GM21737 (cell line): Measurements from ENCODE around the gene FN3KRP.

ENCODE experiments used
- ATAC-seq: cut with Tn5 transposase; IDR thresholded peaks from one replicate; pipeline ENCODE4 v1.9.1; 2021; ENCODE audit warnings: mild to moderate bottlenecking, moderate library complexity; ENCODE audit not compliant: unreplicated experiment

FN3KRP gene, protein sequence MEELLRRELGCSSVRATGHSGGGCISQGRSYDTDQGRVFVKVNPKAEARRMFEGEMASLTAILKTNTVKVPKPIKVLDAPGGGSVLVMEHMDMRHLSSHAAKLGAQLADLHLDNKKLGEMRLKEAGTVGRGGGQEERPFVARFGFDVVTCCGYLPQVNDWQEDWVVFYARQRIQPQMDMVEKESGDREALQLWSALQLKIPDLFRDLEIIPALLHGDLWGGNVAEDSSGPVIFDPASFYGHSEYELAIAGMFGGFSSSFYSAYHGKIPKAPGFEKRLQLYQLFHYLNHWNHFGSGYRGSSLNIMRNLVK

DNA sequence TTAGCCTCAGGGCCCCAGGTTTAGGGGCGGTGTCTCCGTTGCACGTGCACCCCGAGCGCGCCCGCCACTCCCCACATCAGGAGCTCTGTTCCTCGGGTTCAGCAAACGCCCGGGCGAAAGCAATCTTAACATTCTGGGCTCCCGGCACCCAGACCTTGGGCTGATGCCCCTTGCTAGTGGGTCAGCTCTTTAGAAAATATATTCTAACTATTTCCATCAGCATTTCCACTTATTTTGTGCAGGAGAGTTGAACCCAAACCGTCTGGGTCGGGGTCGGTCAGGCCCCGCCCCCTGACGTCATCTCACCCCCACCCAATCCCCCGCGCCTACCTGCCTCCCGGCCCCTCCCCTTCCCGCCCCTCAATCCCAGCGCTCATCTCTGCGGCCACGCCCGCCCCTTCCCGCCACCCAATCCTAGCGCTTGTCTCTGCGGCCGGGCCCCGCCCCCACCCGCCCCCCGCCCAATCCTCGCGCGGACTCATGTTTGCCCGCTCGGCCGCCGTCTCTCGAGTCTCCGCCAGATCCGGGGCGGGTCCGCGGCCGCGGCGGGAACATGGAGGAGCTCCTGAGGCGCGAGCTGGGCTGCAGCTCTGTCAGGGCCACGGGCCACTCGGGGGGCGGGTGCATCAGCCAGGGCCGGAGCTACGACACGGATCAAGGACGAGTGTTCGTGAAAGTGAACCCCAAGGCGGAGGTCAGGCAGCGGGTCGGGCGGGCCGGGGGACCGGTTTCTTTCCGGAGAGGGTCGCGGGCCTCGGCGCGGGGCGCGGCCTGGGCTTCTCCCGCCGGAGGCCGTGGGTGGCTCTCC is at the start of gene FN3KRP:
Gene FN3KRP, plus strand, starts transcription at position 504 of the 808 bp plus-strand sequence. Its CDS starts 50 bp downstream, at position 554.
- peak; percentile 65 for ATAC-seq

DNA sequence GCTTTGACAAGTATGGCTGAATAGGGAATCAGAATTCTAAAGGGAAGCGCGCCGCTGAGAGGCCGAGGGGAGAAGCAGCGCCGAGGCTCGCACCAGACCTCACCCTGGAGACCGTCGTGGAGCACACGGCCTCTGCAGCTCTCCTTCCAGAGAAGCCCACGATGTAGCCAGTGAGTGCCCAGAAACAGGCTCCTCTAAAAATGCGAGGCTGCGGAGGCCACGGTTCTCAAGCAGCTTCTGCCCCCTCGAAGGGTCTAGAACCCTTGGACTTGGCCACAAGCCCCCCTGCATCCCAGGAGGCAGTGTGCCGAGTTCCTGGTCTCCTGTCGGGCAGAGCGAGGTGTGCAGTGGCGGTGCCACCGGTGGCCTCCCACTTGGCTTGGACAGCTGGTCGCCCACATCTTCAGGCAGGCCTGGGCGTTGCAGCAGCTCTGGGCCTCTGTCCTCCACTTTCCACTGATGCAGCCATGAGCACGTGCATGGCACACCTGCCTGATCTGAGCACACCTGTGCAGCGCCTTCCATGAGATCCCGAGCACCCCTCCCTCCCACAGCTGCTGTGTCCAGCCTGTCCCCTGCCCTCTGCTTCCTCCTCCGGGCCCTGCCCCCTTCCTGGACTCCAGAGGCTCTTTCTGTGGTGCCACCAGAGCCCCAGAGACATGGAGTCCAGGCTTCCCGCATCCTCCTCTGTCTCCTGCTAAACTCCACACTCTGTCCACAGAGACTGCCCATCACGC is 49.4 kb upstream of the FN3KRP start:
- ATAC-seq = no peak

DNA sequence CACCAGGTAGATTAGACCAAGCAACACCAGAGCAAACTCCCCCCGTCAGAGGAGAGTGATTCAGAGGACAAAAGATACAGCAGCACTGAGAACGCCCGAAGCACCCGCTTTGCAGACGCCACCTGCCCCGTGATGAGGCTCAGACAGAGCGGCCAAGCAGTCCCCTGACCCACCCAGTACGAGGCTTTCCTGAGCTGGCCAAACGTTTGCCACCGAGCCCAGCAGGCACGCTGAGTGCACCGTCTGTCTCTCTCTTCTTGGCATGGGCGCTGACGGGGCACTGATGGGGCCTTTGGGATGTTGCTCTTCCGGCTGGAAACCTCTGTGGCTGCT is 48.9 kb upstream of the FN3KRP start:
- ATAC-seq = no peak

DNA sequence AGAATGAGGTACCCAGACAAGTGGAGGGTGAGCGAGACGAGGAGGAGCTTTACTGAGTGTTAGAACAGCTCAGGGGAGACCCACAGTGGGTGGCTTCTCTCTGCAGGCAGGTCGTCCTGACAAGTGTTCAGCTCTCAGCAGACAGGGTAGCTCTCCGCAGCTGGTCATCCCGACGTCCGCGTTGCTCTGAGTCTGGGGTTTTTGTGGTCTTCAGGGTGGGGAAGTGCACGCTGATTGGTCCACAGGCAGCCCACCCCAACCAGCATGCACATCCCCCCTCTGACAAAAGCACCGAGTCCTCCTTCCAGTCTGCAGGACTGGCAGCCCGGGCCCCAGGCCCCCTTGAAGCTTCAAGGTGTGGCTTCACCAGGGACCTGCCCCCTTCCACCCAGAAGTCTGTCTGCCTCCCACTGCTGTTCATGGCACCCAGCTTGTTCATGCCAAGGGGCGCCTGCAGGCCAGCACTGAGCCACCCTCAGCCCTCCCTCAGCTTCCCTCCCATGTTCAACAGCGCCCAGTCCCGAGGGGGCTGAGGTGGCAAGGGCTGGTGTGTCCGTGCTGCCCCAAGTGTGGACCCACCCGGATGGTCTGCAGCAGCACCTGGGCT is 48.4 kb upstream of the FN3KRP start:
- ATAC-seq = no peak

DNA sequence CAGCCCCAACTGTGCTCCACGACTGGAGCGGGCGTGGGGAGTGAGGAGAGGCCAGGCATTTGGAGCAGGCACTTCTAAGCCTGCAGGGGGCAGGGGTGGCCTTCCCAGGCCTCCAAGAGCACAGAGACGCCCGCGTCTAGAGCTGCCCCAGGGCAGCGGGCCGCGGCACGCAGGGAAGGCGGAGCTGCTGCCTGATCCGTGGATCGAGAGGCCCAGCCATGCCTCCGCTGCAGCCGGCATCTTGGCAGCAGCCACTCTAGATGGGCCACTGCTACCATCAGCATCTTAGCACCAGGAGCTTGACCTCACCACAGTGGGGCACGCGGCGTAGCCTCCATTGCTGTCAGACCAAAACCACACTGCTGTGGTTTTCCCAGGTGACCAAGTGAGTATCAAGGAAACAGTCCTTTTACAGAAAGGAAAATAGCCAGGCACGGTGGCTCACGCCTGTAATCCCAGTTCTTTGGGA is 47.8 kb upstream of the FN3KRP start:
- ATAC-seq = no peak

DNA sequence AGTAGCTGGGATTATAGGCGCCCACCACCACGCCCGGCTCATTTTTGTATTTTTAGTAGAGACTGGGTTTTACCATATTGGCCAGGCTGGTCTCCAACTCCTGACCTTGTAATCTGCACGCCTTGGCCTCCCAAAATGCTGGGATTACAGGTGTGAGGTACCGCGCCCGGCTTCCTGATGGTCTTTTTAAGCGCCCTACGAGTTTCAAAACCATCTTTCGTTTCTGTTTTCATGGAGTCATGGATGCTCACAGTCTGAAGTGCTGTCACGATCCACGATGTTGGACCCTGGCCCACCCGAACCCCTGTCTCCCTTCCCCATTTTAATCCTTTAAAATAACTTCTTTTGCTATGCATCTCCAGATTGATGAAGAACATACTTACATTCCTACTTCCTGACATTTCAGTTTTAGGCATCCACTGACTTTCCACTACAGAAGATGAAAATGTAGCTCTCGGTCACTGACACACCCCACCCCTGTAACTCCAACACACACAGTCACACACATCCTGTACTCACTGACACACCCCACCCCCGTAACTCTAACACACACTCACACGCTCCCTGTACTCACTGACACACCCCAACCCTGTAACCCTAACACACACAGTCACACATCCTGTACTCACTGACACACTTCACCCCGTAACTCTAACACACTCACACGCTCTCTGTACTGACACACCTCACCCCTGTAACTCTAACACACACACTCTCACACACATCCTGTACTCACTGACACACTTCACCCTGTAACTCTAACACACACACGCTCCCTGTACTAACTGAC is 45.6 kb upstream of the FN3KRP start:
- ATAC-seq = no peak

DNA sequence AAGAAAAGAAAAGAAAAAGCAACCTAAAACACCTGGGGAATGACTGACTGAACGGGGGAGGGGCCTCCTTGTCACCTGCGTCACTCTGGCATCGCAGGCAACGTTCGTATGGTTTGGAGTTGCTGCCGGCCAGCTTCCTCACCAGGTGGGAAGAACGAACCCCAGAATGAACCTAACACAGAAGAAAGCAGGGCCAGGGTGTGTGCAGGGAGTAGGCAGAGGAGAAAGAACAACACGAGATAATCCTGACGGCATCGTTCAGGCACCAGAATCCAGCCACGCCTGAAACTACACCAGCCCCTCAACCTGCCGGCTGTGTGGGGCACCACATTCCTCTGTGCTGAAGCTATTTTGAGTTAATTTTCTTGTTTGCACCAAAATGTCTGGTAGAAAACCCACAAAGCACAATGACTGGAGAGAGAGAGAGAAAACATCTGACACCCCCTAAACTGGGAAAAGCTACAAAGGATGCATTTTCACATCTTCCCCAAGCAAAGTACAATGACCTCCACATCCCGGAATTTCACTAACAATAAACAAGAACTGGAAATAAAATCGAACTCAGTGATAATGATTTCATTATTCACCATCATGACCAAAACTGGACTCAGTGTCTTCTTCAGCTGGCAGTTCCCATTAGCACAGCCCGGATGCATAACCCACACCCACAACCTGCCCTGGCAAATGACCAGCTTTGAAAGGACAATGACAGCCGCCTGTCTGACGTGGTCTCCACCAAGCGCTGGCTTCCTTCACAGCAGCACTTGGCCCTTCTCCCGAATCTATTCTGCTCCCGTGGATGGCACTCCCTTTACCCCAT is 41.6 kb upstream of the FN3KRP start:
- ATAC-seq = no peak

DNA sequence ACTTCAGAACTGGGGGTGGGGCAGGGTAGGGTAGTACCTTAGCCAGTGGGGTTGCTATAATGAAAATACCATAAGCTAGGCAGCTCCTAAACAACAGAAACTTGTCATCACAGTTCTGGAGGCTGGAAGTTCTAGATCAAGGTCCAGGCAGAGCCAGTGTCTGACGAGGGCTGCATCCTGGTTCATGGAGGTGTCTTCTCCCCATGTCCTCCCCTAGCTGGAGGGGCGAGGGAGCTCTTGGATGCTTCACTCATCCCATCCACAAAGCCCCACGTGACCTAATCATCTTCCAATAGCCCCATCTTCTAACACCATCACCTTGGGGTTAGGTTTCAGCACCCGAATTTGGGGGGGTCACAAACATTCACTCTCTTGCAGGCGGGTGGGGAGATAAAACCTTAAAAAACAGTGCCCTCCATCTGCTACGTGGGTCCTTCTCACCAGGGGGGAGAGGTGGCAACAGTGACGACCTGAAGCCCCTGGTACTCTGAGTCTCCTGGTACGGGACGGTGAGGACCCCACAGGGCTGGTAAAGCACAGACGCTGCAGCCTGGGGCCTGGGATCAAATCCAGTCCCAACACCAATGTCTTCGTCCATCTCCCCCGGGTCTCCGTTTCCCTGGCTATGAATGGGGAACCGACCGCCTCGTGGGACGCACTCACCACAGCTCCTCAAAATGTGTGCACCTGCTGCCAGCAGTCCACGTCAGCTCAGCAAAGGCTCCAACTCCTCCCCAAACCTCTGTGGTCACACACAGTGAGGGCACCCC is 40.8 kb upstream of the FN3KRP start:
- no peak for ATAC-seq

DNA sequence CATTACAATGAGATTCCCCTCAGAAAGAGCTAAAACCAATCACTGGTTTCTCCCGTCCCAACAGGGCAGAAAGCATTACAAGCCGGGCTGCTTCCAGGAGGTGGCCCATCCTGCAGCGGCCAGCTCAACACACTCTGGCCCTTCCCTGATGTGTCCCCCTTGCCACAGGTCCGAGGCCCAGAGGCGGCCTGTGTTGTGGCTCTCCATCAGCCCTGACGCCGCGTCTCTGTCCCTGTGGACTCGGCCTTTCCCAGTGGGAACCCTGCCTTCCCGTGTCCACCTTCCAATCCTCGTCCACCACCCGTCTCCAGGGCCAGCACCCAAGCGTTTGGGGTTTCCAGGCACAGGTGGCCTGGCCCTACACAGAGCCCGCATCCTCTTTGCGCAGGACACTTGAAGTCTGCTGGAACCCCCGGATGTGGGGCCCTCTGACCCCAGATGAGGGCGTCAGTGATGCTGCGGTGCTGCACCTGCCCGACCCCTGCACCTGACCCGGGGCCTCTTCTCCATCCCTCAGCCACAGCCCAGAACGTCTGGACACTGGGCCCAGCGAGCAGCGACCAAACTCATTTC is 39.1 kb upstream of the FN3KRP start:
- no peak for ATAC-seq

DNA sequence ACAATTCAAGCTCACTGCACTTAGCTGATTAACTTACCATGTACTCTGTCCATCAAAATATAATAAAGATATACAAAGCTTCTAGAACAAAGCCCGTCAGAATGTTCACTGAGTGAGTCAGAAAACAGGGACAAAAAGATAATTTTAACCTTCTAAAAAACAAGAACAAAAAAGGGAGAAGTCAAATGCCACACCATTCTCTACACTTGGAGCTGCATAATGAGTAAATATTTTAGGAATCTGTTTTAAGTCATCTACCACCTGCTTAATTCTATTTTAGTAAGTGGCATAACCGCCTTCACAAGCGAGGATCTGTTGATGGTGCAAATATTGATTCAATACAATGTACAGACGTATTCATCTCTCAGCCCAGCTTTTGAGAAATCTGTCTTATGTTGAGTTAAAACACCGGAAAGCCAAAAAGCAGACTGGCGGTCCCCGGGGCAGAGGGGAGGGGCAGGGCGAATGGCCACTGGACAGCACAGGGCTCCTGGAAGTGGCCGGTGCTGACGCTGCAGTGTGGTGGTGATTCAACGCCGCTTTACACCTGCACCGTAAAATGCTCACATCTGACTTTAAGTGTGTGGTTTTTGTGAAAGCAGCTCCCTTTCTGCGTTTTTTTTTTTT is 38.1 kb upstream of the FN3KRP start:
- no peak for ATAC-seq

DNA sequence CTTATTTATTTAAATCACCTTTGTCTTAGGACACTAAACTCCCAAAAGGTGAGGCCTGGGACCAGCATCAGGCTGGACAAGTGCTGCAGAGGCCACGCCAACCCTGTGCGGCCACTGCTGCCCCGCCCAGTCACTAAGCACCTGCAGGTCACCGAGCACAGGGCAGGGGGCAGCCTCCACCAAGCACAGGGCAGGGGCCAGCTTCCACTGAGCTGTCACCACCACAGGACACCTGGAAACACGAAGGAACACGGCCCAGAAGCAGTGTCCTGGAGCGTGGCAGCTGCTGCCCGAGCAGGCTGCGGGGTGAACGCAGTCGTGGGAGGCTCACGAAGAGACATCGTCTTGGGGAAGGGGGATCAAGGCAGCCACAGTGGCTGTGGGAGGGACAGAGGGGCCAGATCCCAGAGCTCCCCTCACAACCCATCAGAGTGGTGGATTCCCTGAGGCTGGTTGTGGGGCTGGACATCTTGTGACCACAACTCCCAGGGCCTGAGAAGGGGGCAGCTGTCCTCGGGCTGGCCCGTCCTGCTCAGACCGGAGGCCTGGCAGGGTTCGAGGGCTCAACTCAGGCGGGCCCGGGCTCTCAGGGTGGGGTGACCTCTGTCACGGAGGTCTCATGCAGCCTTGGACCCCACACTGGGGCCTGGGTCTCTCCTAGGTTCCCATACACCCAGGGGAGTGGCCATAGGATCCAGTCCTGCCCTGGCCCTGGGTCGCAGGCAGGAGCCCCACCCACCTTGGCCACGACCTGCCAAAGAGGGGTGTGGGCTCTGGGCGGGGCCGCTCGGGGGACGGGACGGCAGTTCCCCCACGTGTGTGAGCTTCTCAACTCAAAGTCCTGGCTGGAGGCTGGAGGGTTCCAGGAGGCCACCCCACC is 36.7 kb upstream of the FN3KRP start:
- ATAC-seq = no peak

DNA sequence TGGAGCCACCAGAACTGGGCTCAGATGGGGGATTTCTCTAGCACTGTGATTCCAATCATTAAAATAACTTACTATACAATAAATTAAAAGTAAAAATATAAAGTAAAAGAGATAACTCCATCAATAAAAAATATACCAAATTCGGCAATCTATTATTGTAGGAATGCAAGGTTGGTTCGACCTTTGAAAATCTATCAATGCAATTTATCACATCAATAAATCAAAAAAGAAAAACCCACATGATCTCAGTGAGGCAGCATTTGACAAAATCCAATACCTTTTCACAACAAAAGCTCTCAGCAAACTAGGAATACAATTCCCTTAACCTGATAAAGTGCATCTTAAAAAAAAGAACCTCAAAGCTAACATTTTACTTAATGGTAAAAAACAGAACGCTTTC is 35.0 kb upstream of the FN3KRP start:
- ATAC-seq = no peak

DNA sequence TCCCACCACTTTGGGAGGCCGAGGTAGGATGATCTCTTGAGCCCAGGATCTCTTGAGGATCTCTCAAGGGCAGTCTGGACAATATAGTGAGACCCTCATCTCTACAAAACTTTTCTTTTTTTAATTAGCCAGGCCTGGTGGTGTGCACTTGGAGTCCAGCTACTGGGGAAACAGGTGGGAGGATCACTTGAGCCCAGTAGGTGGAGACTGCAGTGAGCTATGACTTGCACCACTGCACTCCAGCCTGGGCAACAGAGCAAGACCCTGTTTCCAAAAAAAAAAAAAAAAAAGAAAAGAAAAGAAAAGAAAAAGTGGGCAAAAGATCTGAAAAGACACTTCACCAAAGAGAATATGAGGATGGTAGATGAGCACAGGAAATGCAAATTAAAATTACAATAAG is 33.0 kb upstream of the FN3KRP start:
- no peak for ATAC-seq

DNA sequence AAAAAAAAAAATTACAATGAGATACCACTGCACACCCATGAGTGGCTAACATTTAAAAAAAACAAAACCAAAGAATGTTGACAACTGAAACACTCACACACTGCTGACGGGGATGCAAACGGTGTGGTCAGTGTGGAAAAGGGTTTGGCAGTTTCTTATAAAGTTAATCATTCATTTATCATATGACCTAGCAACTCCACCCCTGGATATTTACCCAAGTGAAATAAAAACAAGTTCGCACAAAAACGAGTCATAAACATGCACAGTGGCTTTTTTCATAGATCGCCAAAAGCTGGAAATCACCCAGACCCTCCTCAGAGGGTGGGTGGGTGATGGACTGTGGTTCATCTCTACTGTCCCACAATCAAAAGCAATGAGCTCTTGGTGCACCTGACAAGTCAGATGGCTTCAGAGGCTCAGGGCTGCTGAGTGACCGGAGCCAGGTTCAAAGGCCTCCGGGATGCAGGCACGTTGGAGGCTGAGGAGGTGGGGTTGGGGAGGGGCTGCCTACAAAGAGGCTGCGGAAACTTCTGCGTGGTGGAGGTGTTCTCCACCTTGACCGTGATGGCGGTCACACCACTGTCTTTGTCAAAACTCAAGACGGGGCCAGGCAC is 32.2 kb upstream of the FN3KRP start:
- ATAC-seq = no peak

DNA sequence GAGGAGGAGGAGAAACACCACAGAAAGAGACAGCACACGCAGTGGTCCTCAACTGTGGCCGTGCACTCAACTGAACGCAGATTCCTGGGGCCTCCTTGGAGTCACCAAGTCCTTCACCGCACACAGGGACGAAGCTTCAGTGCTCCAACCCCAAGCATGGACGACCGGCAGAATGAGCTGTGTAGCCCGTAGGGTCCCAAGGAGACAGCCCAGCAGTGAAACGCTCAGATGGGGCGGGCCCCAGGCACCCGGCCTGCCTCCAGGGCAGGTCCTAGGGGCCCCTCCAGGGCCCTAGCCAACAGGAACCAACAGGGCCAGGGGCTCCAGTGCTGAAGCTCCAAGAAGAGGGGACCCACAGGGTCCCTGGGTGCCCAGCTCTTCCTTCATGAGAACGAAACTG is 31.2 kb upstream of the FN3KRP start:
- no peak for ATAC-seq
